Stimulated activated CD4-positive, alpha-beta T cell treated with anti-CD3 and anti-CD28 coated beads, Interleukin-12 subunit alpha, Interleukin-12 subunit beta, amount 100 ng/mL, for 24 hours (primary cell): ENCODE results near the gene FAM32A.
A peak's percentile ranks its signal among the peaks of the same experiment; 100 is the strongest.
"Not testable (repeated sequence)": the region's sequence is repeated elsewhere in the genome, so short reads cannot be mapped to it uniquely, and the experiment has no call there.

Experiments used
- DNase-seq, 2 experiments: peaks; one replicate each; pipeline ENCODE4 v3.0.0-alpha.2; 2020; ENCODE audit warnings: low read depth in 2 of 2

FAM32A gene

DNA sequence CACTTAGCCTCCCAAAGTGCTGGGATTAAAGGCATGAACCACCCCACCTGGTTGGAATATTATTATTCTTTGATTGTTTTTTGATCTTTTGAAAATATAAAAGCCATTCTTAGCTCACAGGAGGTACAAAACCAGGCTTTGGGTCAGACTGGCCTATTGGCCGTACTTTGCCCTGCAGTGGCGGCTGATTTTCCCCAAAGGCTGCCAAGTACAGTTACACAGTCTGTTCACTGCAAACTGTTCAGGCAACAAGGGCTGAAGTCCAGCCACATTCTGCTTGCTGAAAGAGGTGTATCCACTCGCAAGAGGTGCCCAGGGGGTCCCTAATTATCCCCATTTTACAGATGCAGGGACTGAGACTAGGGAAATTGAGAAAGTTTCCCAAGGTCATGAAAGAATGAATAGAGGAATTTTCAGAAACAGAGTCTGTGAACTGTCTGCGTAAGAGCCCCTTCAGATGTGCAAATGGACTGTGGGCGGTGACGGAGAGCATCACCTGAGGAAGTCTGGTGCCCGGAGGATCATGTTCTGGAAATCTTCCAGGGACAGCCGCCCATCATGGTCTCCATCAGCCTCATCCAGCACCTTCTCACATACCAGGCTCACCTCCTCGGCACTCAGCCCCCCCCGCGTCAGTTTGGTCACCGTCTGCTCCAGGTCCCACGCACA is 20.9 kb upstream of the FAM32A start:
- DNase-seq = no peak

DNA sequence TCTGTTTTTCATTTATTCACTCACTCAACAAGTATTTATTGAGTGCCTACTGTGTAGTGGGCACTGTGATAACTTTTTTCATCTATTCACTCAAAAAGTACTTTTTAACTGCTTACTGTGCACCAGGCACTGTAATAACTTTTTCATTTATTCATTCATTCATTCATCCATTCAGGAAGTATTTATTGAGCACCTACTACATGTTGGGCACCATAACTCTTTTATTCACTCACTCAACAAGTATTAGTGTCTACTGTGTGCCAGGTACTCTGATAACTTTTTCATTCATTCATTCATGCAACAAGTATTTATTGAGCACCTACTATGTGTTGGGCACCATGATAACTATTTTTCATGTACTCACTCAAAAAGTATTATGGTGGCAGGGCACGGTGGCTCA is 18.8 kb upstream of the FAM32A start:
- no peak for DNase-seq

DNA sequence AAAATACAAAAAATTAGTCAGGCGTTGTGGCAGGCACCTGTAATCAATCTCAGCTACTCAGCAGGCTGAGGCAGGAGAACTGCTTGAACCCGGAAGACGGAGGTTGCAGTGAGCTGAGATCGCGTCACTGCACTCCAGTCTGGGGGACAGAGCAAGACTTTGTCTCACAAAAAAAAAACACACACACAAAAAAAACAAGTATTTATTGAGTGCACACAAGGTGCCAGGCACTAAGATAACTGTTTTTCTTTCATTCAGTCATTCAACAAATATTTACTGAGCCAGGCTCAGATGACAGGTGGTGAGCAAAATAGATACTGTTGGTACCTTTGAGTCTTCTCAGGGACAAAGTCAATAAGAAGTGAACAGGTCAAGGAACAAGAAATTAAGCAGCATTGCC is 18.2 kb upstream of the FAM32A start:
- DNase-seq = no peak

DNA sequence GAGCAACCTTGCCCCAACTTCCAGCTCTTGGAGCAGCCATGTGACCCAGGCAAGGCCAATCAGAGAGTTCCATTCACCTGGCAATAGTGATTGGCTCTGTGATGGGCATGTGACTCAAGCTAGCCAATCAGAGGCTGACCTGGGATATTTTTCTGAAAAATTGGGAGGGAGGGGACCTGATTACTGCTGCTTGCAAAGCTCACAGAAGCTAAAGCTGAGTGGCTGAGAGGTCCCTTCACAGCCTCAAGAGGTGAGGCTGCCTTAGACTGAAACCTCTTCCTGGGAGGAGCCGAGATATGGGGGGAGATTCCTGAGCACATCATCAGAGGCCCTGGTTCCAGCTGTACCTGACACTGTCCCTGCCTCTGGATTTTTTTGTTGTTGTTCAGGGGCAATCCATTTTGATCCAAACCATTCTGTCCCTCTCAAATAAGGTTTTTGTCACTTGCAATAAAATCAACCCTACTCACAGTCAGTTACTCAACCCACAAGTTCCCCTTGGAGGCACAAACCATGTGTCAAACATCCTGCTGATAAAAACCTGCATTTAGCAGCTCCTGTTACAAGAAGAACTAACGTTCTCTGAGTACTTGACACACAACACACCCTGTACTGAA is 16.6 kb upstream of the FAM32A start:
- DNase-seq = no peak

DNA sequence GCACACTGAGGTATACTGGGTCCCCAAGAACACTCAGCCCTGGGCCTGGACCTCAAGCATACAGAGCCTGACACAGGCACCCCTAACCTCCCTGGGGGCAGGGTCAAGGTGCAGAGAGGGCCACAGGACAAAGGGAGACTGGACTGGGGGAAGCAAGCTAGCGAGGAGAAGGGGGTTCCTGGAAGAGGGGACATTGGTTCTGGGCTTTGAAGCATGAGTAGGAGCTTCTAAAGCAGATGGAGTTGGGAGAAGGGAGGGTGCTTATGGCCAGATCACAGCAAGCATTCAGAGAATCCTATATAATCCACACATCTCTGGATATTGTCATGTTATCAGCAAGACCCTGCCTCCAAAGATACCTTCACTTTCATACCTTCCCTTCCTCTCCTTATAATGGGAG is 15.1 kb upstream of the FAM32A start:
- DNase-seq = no peak

DNA sequence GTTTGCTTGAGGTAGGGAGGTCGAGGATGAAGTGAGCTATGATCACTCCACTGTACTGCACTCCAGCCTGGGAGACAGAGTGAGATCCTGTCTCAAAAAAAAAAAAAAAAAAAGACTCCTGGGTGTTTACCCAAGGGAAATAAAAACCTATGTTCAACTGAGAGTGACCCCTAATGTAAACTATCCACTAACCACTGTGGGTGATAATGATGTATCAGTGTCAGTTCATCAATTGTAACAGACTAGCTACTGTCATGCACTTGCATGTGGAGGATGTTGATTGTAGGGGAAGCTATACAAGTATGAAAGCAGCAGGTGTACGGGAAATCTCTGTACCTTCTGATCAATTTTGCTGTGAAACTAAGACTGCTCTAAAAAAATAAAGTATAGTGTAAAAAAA is 9.3 kb upstream of the FAM32A start:
- DNase-seq = no peak

DNA sequence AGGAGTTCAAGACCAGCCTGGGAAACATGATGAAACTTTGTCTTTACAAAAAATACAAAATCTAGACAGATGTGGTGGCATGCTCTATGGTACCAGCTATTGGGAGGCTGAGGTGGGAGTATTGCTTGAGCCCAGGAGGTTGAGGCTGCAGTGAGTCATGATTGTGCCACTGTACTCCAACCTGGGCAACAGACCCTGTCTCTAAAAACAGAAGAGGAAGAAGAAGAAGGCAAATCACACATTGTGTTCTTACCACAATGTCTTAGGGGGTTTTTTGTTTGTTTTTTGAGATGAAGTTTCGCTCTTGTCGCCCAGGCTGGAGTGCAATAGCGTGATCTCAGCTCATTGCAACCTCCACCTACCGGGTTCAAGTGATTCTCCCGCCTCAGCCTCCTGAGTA is 6.3 kb upstream of the FAM32A start:
- DNase-seq = not testable (repeated sequence)

DNA sequence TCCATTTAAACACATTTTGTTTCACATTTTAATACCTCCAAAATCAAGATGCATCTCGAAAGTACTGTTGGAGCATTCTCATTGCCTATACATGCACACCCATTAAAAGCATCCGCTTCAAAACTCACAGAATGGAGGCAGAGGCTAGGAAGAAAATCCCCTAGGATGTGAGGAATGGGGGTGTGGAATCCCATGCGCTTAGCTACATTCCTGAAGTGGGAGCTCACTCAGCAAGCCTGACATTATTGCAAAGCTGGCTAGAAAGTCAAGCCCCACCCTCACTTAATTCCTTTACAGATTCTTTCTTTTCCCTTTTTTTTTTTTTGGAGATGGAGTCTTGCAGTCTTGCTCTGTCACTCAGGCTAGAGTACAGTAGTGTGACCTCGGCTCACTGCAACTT is 4.6 kb upstream of the FAM32A start:
- no peak for DNase-seq

DNA sequence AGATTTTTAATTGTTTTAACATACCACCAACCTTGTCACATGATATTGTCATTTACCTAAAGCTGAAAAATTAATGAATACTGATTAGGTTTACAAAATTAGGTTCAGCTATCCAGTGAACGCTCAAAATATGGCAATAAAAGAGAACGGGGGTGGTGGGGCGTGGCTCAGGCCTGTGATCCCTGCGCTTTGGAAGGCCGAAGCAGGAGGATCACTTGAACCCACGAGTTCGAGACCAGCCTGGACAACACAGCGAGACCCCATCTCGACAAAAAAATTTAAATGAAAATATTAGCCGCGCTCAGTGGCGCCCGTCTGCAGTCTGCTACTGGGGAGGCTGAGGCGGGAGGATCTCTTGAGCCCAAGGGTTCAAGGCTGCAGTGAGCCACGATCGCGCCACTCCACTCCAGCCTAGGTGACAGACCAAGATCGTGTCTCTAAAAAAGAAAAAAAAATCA is 516 bp upstream of the FAM32A start:
- DNase-seq = no peak

DNA sequence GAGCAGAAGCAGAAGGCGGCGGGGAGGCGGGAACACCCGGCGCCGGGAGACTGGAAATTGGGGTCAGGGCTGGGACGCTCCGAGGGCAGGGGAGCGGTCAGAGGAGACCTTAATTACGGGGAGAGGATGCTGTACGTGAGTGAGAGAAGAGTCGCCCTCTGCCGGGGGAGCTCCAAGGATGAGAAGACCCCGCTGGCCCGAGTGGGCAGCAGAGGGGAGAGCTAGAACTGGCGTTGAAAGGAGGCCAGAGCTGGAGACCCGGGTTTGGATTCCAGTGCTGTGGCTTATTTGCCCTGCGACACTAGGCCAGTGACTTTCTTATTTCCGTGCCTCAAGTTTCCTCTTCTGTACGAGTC is 536 bp downstream of the FAM32A start:
- DNase-seq = no peak

DNA sequence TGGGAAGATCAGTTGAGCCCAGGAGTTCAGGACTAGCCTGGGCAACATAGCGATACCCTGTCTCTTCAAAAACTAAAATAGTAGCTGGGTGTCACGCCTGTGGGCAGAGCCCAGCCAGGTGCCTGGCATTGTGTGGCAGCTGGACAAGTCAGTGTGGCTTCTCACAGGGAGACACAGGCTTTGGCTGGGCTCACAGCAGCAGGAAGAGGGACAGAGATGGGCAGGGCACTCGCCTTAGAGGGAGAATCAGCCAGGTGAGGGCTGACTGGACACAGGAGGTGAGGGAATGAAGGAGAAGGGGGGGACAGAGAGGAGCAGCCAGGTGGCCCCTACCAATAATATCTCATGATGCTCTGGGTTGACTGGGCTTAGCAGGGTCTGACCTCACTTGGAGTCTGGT is 3.3 kb downstream of the FAM32A start:
- no peak for DNase-seq

DNA sequence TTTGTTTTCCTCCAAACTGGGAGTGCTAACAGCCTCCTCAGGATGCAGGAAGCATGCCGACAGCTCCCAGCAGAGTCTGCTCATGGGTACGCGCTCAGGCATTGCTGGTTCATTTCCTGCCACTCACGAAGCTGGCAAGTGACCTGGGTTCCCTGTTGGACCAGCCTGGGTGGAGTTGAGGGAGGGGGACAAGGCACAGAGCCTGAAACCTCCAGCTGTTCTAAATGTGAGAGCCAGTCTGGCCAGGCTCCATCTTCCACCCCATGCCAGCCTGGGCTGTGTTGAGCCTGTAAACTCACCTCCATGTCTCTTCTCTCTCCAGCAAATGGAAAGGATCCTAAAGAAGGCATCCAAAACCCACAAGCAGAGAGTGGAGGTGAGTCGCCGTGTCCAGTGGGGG is 5.0 kb downstream of the FAM32A start:
- DNase-seq = no peak

DNA sequence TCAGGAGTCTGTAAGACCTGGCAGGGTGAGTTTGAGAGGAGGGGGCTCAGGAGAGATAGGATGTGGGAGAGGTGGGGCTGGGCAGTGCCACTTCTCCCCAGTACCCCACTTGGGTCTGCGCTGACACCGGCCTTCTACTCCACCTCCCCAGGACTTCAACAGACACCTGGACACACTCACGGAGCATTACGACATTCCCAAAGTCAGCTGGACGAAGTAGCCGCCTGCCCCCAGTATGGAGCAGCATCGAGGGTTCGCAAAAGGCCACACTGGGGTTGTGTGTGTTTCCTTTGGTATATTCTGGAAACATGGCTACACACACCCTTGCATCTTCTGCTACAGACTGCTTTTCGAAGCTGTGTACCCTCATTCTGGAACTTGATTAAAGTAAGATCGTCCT is 5.5 kb downstream of the FAM32A start:
- no peak for DNase-seq

DNA sequence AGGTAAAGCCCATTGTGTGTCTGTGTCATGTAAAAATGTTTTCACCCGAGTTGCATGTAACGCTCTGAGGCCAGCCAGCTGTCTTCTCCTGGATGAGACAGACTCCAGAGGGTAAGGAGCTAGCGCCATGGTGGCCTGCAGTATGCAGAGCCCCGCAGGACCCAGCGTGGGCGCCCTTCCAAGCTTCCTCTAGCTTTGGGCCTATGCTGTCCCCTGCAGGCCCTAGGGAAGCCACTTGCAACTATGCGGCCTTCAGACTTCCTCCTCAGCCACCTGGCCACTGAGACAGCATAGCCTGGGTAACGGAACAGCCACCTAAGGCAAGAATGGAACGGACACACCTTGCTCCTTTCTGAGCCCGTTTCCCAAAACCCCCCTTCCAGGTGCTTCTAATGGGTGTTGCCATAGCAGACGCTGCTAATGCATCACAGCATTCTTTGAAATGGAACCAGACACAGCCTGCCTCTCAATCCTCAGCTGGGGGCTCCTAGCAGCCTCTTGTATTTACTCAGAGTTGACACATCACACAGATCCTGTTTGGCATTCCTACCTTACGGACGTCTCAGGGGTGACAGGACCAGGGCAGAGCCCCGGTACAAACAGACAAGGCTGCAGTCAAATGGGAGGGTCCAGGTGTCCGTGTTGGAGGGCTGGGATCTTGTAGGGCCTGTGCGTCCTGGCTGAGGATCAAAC is 6.2 kb downstream of the FAM32A start:
- no peak for DNase-seq

DNA sequence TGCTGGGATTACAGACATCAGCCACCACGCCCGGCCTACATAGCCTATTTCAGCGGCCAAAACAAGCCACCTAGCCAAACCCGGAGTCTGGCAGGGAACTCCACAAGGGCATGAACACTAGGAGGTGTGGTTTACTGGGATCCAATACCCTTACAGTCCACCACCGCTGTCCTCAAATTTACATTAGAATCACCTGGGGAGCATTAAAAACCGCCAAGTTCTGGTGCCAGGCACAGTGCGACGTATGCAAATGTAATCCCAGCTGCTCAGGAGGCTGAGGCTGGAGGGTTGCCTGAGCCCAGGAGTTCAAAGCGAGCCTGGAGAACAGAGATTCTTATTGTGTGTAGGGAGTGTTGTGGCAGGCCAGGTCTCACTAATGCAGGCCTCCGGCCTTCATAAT is 8.3 kb downstream of the FAM32A start:
- no peak for DNase-seq

DNA sequence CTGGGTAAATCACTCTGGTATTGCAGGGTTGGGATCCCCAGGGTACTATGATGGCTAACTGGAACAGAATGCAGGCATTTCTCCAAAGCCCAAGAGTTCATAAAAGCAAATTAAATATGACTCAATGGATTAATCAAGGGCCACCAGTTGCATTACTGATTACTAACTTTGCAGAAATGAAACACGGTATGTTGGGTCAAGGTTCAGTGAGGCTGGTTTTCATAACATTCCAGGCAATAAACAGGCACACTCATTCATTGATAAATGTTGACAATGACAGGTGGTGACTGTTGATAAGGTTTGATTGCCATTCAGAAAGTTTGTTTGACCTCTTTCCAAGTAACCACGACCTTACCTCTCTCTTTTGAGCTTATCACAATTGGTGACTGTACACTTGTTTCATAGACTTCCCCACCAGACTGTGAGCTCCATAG is 12.0 kb downstream of the FAM32A start:
- DNase-seq = no peak

DNA sequence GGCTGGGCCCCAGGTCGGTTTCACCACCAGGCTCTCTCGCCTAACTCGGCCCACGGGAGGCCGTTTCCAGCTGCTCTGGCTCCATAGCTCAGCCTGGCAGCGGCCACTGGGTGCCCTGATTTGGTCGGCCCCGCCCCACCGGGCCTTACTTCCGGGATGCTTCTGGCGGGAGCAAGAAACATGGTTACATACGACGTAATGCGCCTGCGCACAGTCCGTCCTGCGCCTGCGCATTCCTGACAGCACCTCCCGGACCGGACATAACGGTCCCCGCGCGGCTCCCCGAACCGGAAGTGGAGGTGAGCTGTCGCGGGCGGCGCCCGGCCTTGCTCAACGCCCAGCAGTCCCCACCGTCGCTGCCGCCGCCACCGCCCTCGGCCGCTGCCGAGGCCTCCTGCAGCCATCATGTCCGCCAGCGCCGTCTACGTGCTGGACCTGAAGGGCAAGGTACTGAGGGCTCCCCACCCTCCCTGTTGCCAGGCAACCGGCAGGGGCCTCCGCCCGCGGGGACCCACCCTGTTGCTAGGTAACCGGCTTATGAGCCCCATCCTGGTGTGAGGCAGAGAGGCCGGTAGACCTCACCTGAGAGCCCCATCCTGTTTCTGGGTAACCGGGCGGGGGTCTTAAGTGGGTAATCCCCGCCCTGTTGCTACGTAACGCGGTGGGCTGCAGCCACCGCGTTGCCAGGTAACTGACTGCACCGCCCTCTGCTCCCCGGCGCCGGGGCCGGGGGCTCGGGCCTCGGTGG is 12.6 kb downstream of the FAM32A start, which contains the start of gene AP1M1:
TSS of gene AP1M1 (plus strand) at position 290 of the 748 bp plus-strand sequence. CDS start at position 406, 116 bp downstream.
- peak; percentile 96 to 99 for DNase-seq

DNA sequence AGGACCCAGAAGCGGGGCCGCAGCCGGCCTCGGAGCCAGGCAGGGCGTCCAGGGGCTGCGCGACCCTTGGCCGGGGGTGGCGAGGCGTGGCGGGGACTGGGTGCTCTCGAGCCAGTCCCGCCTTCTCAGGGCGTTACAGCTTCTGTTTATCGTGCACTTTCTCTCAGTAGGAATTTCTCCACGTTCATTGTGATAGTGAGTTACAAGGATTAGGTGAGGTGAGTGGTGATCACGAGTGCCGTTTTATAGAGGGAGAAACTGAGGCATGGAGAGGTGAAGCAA is 13.1 kb downstream of the FAM32A start:
- no peak for DNase-seq

DNA sequence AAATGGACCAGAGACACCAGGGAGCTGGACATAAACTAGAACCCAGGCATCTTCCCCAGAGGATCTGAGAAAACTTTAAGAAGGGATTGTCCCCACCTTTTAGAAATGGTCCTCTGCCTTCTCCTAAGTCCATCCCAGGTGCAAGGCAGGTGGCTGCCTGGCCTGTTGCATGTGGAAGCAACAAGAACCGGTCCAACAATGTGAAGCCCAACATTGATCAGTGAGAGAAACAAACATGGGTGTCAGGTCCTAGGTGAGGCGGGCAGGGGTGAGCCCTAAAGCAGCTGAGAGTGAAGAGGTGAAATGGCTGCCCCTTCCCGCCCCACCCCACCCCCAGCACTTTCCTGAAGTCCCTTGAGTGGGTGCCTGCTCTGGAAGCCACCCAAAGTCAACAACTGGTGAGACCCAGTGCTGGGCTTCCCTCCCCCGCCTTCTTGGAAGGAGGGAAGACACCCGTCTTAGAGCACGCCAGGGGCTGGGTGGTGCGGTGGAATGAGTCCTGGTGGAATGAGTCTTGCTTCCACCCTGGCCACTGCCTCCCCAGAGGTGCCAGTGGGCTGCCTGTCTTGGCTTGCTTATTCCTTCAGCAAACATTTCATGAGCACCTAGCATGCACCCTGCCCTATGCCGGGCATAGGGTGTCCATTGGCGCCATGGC is 14.2 kb downstream of the FAM32A start:
- no peak for DNase-seq

DNA sequence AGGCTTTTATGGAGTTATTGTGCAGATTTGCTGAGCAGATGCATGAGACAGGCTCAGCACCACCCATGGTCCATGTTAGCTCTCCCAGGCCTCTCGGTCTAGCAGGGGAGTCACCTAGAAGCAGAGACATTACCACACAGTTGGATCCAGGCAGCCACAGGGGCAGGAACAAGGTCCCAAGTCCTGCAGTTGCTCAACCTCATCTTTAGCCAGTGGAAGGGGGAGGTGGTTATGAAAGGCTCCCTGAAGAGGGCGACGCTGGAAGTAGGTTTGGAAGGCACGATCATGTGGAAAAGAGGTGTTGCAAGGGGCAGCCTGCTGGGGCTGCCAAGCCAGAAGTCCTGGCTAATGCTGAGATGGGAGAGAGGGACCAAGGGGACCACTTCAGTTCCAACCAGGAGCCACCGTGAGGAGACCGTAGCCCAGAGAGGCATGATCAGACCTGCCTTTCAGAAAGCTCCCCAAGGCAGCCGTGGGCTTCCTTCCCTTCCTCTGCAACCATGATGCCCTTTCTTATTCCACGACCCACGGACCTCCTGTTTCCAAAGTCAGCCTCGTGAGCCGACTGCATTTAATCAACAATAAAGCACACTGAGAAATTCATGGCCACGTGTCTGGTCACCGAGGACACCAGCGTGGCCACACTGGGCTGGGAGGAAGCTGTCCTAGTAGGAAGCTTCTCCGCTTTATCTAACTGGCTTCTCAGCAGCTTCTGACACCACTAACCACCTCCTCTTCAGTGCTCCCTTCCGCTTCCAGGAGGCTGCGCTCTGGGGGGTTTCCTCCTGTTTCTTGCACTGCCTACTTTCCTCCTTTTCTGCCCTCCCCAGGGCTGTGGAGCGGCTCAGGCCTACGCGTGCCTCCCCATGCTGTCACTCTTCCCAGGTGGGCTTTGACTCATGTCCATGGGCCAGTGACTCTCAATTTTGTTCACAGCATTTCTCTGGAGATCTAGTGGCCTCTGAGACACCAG is 15.1 kb downstream of the FAM32A start:
- no peak for DNase-seq

DNA sequence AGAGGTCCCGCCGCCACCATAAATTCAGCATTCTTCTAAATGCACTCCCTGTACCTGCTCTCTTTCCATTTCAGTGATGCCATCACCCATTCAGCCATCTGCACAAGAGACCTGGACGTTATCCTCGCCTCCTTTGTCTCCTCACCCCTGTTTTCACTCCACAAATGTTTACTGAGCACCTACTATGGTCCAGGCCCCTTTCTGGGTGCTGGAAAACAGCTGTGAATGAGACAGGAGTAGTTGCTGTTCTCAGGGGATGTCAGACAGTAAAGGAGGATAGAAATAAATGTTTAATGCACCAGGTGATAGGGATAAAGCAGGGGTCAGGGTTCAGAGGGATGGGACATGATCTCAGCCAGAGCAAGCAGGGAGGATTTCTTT is 15.8 kb downstream of the FAM32A start:
- no peak for DNase-seq
